Smooth muscle cell (in vitro differentiated cells): ENCODE results near the gene SF3B3. TPM values are rescaled to one million over a fixed set of nuclear protein-coding genes. Genes with fewer than 3 reads are reported as not detected.

Source experiments
- DNase-seq: peaks from one replicate; lab custom pipeline; 2025; ENCODE audit not compliant: unreplicated experiment; lab: John Stamatoyannopoulos, UW
- H2AFZ ChIP-seq: fragments of 200-600 bp; sonication (generic); 2 replicates; pipeline ENCODE4 v1.6.0; 2016; ENCODE audit warnings: antibody characterized with exemption, low read depth, mild to moderate bottlenecking
- H3F3A ChIP-seq: fragments of 200-600 bp; sonication (generic); 2 replicates; pipeline ENCODE4 v1.6.0; 2017; ENCODE audit warnings: antibody characterized with exemption, low read depth
- H3K27ac ChIP-seq: fragments of 200-600 bp; sonication (generic); 2 replicates; pipeline ENCODE4 v1.5.1; 2016; ENCODE audit warnings: low read depth, mild to moderate bottlenecking
- H3K27me3 ChIP-seq: fragments of 200-600 bp; sonication (generic); 2 replicates; pipeline ENCODE4 v1.6.1; 2016; ENCODE audit warnings: low read depth, mild to moderate bottlenecking
- H3K36me3 ChIP-seq: fragments of 200-600 bp; sonication (generic); 2 replicates; pipeline ENCODE4 v1.5.1; 2016; ENCODE audit warnings: low read depth
- H3K4me1 ChIP-seq: fragments of 200-600 bp; sonication (generic); 2 replicates; pipeline ENCODE4 v1.5.1; 2016; ENCODE audit warnings: low read depth
- H3K4me2 ChIP-seq: fragments of 200-600 bp; sonication (generic); 2 replicates; pipeline ENCODE4 v1.6.0; 2016; ENCODE audit warnings: mild to moderate bottlenecking
- H3K4me3 ChIP-seq: fragments of 200-600 bp; sonication (generic); 2 replicates; pipeline ENCODE4 v1.5.1; 2016; ENCODE audit warnings: mild to moderate bottlenecking
- H3K79me2 ChIP-seq: fragments of 200-600 bp; sonication (generic); 2 replicates; pipeline ENCODE4 v1.6.0; 2016; ENCODE audit warnings: low read depth, mild to moderate bottlenecking
- H3K9ac ChIP-seq: fragments of 200-600 bp; sonication (generic); 2 replicates; pipeline ENCODE4 v1.6.0; 2016; ENCODE audit warnings: low read depth
- H3K9me3 ChIP-seq: fragments of 200-600 bp; sonication (generic); replicated peaks from 2 replicates; pipeline ENCODE4 v1.5.1; 2016; ENCODE audit warnings: low read depth
- H4K20me1 ChIP-seq: fragments of 200-600 bp; sonication (generic); 2 replicates; pipeline ENCODE4 v1.6.0; 2016; ENCODE audit warnings: low read depth
- WGBS: methylation state at CpG from one replicate; pipeline ENCODE4 v1.1.7; 2016; ENCODE audit warnings: low lambda C conversion rate; 5-methylcytosine and 5-hydroxymethylcytosine counted together
- polyA plus RNA-seq: library from polyadenylated mRNA; unstranded; fragments of >200 nt; fragmentation: Nextera tagmentation; extraction: Ambion mirVana; gene quantifications from 2 replicates; pipeline ENCODE4 v1.2.1, GENCODE V29; 2016
- total RNA-seq: library from RNA; depleted of rRNA; stranded (reverse); fragments of >200 nt; gene quantifications from 2 replicates; pipeline ENCODE4 v1.2.3, GENCODE V29; 2014
- TF ChIP-seq, protein P1 (sequence below): fragments of 200-600 bp; sonication (generic); IDR thresholded peaks from 2 replicates; pipeline ENCODE4 v1.5.1; 2017; ENCODE audit warnings: borderline replicate concordance, mild to moderate bottlenecking, antibody characterized with exemption; ENCODE audit not compliant: insufficient read depth, poor library complexity, severe bottlenecking

The SF3B3 gene
- total and polyA plus RNA-seq, 2 experiments from 2014 or later: 126 to 129 TPM

DNA sequence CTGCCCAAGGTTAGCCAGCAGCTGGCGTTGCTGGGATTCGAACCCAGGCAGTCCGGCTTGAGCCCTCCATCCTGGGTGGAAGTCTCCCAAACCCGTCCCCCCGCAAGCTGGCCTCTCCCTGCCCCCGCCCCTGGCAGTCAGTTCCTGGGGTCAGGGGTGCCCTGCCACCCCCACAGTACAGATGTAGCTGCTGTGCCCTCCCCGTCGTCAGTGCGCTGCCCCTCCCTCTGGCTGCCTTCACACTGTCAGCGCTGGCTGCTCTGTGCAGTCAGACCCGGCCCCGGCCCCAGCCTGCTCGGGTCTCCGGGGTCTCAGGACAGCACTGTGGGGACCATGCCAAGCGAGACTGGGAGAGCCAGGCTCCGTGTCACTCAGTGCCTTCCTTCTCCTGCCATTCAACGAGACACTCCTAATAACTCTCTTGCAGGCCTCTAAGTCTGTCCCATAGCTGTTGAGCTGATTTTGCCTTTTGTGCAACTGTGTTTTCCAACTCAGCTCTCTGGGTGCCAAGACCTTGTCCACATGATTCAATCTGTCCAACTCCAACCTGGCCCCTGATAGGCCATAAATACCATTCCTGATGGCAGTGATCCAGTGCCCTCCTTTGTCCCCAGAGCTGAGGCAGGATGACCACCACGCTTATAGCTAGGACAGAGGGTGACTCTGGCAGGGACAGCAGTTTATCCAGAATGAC, 67.3 kb downstream of the SF3B3 start:
- no peak for DNase-seq
- no peak overlapping the region for H3K27ac ChIP-seq
- H3K9ac ChIP-seq: no peak overlapping the region
- no peaks in the 10 kb centered on the region for H3K9me3 ChIP-seq
- H3K36me3 ChIP-seq: no peaks in the 10 kb centered on the region
- no peak overlapping the region for H2AFZ ChIP-seq
- H4K20me1 ChIP-seq: no peaks in the 10 kb centered on the region
- no peaks in the 10 kb centered on the region for H3K79me2 ChIP-seq
- H3K4me2 ChIP-seq: no peak overlapping the region
- no peaks in the 10 kb centered on the region for H3F3A ChIP-seq
- H3K4me1 ChIP-seq: no peaks in the 10 kb centered on the region
- WGBS: 96% methylated on average over 18 of the region's 18 CpGs
- no peak overlapping the region for H3K4me3 ChIP-seq
- no peaks in the 10 kb centered on the region for H3K27me3 ChIP-seq
- TF ChIP-seq, protein P1, sequence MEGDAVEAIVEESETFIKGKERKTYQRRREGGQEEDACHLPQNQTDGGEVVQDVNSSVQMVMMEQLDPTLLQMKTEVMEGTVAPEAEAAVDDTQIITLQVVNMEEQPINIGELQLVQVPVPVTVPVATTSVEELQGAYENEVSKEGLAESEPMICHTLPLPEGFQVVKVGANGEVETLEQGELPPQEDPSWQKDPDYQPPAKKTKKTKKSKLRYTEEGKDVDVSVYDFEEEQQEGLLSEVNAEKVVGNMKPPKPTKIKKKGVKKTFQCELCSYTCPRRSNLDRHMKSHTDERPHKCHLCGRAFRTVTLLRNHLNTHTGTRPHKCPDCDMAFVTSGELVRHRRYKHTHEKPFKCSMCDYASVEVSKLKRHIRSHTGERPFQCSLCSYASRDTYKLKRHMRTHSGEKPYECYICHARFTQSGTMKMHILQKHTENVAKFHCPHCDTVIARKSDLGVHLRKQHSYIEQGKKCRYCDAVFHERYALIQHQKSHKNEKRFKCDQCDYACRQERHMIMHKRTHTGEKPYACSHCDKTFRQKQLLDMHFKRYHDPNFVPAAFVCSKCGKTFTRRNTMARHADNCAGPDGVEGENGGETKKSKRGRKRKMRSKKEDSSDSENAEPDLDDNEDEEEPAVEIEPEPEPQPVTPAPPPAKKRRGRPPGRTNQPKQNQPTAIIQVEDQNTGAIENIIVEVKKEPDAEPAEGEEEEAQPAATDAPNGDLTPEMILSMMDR: no peak

DNA sequence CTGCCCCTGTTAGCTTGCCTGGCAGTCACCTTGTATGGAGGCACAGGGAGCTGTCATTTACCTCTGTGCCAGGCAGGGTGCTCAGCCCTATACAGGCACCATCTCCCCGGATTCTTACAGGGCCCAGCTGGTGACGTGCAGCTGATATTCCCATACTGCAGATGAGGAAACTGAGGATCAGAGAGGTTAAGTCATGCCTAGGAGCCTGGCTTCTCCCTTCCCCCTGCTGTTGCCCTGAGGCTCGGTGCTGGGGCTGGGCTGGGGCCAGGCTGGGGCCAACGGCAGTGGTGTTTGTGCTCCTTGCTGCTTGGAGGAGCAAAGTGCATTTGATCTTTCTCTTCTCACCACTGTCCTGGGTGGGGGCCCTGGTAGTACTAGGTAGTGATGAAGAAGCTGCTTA, 68.0 kb downstream of the SF3B3 start:
- H3K27ac ChIP-seq: no peak overlapping the region

DNA sequence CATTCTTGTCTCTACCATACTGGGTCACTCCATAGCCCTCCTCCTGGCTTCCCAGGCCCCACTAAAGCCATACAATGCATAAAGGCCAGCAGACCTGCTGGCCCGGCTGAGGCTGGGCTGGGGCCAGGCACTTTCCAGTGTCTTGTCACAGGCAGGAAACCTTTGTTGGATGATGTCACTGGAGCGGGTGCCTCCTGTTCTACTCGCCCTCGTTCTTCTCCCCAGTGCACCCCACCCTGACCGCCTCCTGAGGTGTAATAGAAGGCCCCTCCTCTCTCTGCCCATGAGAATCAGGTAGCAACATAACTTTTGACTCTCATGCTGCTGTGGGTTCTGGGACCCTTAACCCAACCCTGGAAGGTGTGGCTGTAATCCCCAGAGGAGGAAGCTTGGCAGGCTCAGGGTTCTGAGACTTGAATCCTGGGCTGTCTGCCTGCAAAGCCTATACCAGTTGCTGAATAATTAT, 68.5 kb downstream of the SF3B3 start:
- H3F3A ChIP-seq: no peaks in the 10 kb centered on the region

More for the DNA sequence above, 68.0 kb downstream of the SF3B3 start:
- no peak overlapping the region for H3K4me2 ChIP-seq
- H3K9me3 ChIP-seq: no peaks in the 10 kb centered on the region
- no peak overlapping the region for H2AFZ ChIP-seq
- TF ChIP-seq, protein P1: no peak
- no peak overlapping the region for H3K4me3 ChIP-seq
- H3K4me1 ChIP-seq: no peaks in the 10 kb centered on the region
- no peaks in the 10 kb centered on the region for H3K27me3 ChIP-seq
- no peaks in the 10 kb centered on the region for H3K36me3 ChIP-seq
- DNase-seq: no peak
- H3K9ac ChIP-seq: no peak overlapping the region
- 83% methylated on average over 4 of the region's 4 CpGs for WGBS
- H3F3A ChIP-seq: no peaks in the 10 kb centered on the region
- H4K20me1 ChIP-seq: no peaks in the 10 kb centered on the region
- no peaks in the 10 kb centered on the region for H3K79me2 ChIP-seq

More for the DNA sequence above, 68.5 kb downstream of the SF3B3 start:
- Histone ChIP-seq H3K79me2 (no peaks in the 10 kb centered on the region), H2AFZ (no peak overlapping the region), H3K4me3 (no peak overlapping the region), H4K20me1 (no peaks in the 10 kb centered on the region), H3K36me3 (no peaks in the 10 kb centered on the region), H3K27me3 (no peaks in the 10 kb centered on the region), H3K9ac (no peak overlapping the region), H3K4me2 (no peak overlapping the region), H3K27ac (no peak overlapping the region), H3K4me1 (no peaks in the 10 kb centered on the region), H3K9me3 (no peaks in the 10 kb centered on the region)
- 78% methylated on average over 5 of the region's 5 CpGs for WGBS
- TF ChIP-seq, protein P1: no peak
- DNase-seq: no peak
